PFSK-1 (cell line): ENCODE results near the gene ARFGAP3.

Source experiments
- POLR2AphosphoS5 ChIP-seq: IDR thresholded peaks from 2 replicates; pipeline ENCODE4 v1.6.1; 2012; ENCODE audit warnings: low read depth, mild to moderate bottlenecking, control low read depth, low read length, moderate library complexity
- REST ChIP-seq, 2 experiments: IDR thresholded peaks; 2 replicates each; pipeline versions ENCODE4 v1.6.1 to v1.8.0; 2011 to 2012; ENCODE audit warnings: low read depth in 2 of 2, low read length in 2 of 2, control low read depth in 1 of 2, inconsistent platforms in 1 of 2, mild to moderate bottlenecking in 1 of 2, moderate library complexity in 1 of 2; ENCODE audit not compliant: insufficient read depth in 1 of 2

- TF ChIP-seq REST (IDR thresholded peaks at IDR 0.05; ENCODE audit: insufficient read depth in 1 of 2, low read depth in 2 of 2, low read length in 2 of 2), result no peak
- TF ChIP-seq POLR2AphosphoS5, result no peak
Measured at GRCh38 chr22:42885446-42885845, 28.4 kb upstream of the ARFGAP3 start.
